Progenitor cell of endocrine pancreas (in vitro differentiated cells): ENCODE results near the gene ZDHHC8. TPM values are rescaled to one million over a fixed set of nuclear protein-coding genes. Genes with fewer than 3 reads are reported as not detected.

Source experiments
- DNase-seq: peaks from one replicate; pipeline ENCODE4 v3.0.0; 2021; ENCODE audit warnings: low spot score; ENCODE audit not compliant: unreplicated experiment
- H3K27ac Mint-ChIP-seq: 2 replicates; pipeline ENCODE4 v1.8.0; 2021; ENCODE audit warnings: mild to moderate bottlenecking, moderate library complexity, mixed read lengths
- H3K27me3 Mint-ChIP-seq: 2 replicates; pipeline ENCODE4 v1.8.0; 2021; ENCODE audit warnings: mixed read lengths
- H3K36me3 Mint-ChIP-seq: 2 replicates; pipeline ENCODE4 v1.8.0; 2022; ENCODE audit warnings: mixed read lengths; ENCODE audit not compliant: insufficient read depth
- H3K4me1 Mint-ChIP-seq: 2 replicates; pipeline ENCODE4 v1.8.0; 2021; ENCODE audit warnings: low read depth, mixed read lengths
- H3K4me3 Mint-ChIP-seq: 2 replicates; pipeline ENCODE4 v1.8.0; 2021; ENCODE audit warnings: low read depth, mild to moderate bottlenecking, moderate library complexity, mixed read lengths
- H3K9me3 Mint-ChIP-seq: 2 replicates; pipeline ENCODE4 v1.8.0; 2021; ENCODE audit warnings: low read depth, mixed read lengths
- CTCF ChIP-seq: fragments of 200-600 bp; sonication (generic); IDR thresholded peaks from one replicate; pipeline ENCODE4 v1.5.0; 2021; ENCODE audit warnings: antibody characterized with exemption, mild to moderate bottlenecking; ENCODE audit not compliant: unreplicated experiment
- total RNA-seq: library from RNA; stranded (reverse); gene quantifications from 2 replicates; pipeline ENCODE4 v1.2.1, GENCODE V29; 2021

The ZDHHC8 gene
- total RNA-seq, 1 donor from 2014 or later = 82.1 TPM

GRCh38 chr22:20187777-20188566 lies 56.4 kb downstream of the ZDHHC8 start:
- Mint-ChIP-seq H3K9me3 (no peaks in the 10 kb centered on the region), H3K4me1 (peaks cover 12% of the 10 kb centered on the region), H3K4me3 (no peak overlapping the region), H3K27me3 (peaks cover 7% of the 10 kb centered on the region), H3K27ac (no peak overlapping the region), H3K36me3 (no peaks in the 10 kb centered on the region)
- no peak for TF ChIP-seq CTCF
- DNase-seq = no peak

- Mint-ChIP-seq H3K27me3 (peaks cover 7% of the 10 kb centered on the region), H3K27ac (no peak overlapping the region), H3K4me1 (peaks cover 13% of the 10 kb centered on the region), H3K4me3 (no peak overlapping the region), H3K36me3 (no peaks in the 10 kb centered on the region), H3K9me3 (no peaks in the 10 kb centered on the region)
- DNase-seq = no peak
- no peak for TF ChIP-seq CTCF
These were observed 56.9 kb downstream of the ZDHHC8 start for GRCh38 chr22:20188567-20188877.

GRCh38 chr22:20191000-20191515 lies 59.5 kb downstream of the ZDHHC8 start:
- no peak overlapping the region for H3K4me3 Mint-ChIP-seq
- H3K27ac Mint-ChIP-seq = no peak overlapping the region
- peaks cover 16% of the 10 kb centered on the region for H3K4me1 Mint-ChIP-seq
- H3K9me3 Mint-ChIP-seq = no peaks in the 10 kb centered on the region
- no peaks in the 10 kb centered on the region for H3K36me3 Mint-ChIP-seq
- peaks cover 7% of the 10 kb centered on the region for H3K27me3 Mint-ChIP-seq
- TF ChIP-seq CTCF = no peak
- no peak for DNase-seq

GRCh38 chr22:20191803-20192202 lies 60.2 kb downstream of the ZDHHC8 start:
- Mint-ChIP-seq H3K4me3 (no peak overlapping the region), H3K27ac (no peak overlapping the region), H3K4me1 (peaks cover 18% of the 10 kb centered on the region), H3K27me3 (peaks cover 7% of the 10 kb centered on the region), H3K9me3 (no peaks in the 10 kb centered on the region), H3K36me3 (no peaks in the 10 kb centered on the region)
- TF ChIP-seq CTCF = no peak
- DNase-seq = no peak

GRCh38 chr22:20192293-20192971 lies 60.8 kb downstream of the ZDHHC8 start:
- no peak for DNase-seq
- H3K27ac Mint-ChIP-seq = no peak overlapping the region
- no peaks in the 10 kb centered on the region for H3K9me3 Mint-ChIP-seq
- H3K4me3 Mint-ChIP-seq = no peak overlapping the region
- TF ChIP-seq CTCF = no peak
- H3K27me3 Mint-ChIP-seq = peaks cover 7% of the 10 kb centered on the region
- no peaks in the 10 kb centered on the region for H3K36me3 Mint-ChIP-seq
- H3K4me1 Mint-ChIP-seq = peaks cover 12% of the 10 kb centered on the region
